ENCODE results near the gene GIMD1. TPM values are rescaled to one million over a fixed set of nuclear protein-coding genes. Genes with fewer than 3 reads are reported as not detected.

GIMD1 gene
- total RNA-seq, 2 donors from 2014 or later, result not detected

- Histone ChIP-seq H3K27me3 (replicated peaks; ENCODE audit: insufficient read depth) (no peaks in the 10 kb centered on the region), H3K9me3 (no peaks in the 10 kb centered on the region), H3K4me1 (replicated peaks) (peaks cover 4% of the 10 kb centered on the region), H3K27ac (no peak overlapping the region), H3K4me3 (no peak overlapping the region), H3K36me3 (no peaks in the 10 kb centered on the region)
- no peak for DNase-seq (ENCODE audit: low spot score)
- TF ChIP-seq CTCF (IDR thresholded peaks at IDR 0.05) (no peak), POLR2AphosphoS5 (IDR thresholded peaks at IDR 0.05) (no peak), POLR2A (IDR thresholded peaks at IDR 0.05) (no peak)
- 67% methylated on average over 1 of the region's 1 CpG for WGBS
- intact Hi-C loops (cut with DNase I), result no loop called here
Measured at GRCh38 chr4:106312377-106312776, 56.2 kb downstream of the GIMD1 start.

Other genes starting within 250 kb of the GIMD1 start
- gene TBCK, start 52.6 kb downstream of the GIMD1 start, total RNA-seq, result 10 to 100 TPM; 29.8 to 32.3 TPM
- gene AIMP1, start 52.2 kb downstream of the GIMD1 start, total RNA-seq, result 10 to 100 TPM; 20.5 to 32.4 TPM